ENCODE results near the gene CARD19.
"Not testable (repeated sequence)": the region's sequence is repeated elsewhere in the genome, so short reads cannot be mapped to it uniquely, and the experiment has no call there.

Gene CARD19

DNA sequence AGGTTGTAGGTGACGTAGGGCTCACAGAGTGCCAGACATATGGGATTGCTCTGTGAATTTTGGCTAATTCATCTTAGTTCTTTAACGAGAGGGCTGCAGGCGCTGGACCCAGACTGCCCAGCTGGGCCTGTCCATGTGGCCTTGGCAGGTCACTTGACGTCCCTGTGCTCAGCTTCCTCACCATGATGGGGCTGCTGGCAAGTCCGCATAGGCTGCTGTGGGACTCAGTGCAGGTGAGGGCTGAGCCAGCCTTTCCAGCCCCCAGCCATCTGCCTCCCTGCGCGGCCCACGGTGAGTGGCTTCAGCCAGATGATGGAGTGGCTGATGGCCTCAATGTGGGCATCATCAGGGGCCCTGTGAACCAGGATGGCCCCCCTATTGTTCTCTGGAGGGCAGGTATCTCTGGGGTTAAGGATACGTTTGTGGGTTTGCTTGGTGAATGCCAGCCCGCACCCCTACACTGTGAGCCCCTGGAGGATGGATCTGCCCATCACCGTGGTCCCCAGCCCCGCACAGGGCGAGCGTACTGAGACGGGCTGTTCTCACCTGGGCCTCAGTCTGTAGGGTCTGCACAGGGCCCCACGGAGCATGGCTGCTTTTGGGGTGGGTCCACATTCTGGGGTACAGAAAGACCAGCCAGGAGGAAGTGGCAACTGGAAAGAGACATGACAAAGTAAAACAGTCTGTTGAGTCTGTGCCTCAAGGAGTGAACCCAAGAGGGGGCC, 3.7 kb downstream of the CARD19 start:
- DNase-seq (ENCODE audit: low read depth in 2 of 2, low spot score in 1 of 2) = no peak

DNA sequence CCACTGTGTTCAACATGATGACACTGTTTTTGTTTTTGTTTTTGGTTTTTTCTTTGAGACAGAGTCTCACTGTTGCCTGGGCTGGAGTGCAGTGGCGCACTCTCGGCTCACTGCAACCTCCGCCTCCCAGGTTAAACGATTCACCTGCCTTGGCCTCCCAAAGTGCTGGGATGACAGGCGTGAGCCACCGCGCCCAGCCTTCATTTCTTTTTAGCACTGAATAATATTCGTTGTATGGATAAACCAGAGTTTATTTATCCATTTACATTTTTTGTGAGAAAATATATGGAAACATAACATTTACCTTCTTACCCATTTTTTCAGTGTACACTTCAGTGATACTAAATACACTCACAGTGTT, 4.2 kb downstream of the CARD19 start:
- DNase-seq (ENCODE audit: low read depth in 2 of 2, low spot score in 1 of 2) = no peak

DNA sequence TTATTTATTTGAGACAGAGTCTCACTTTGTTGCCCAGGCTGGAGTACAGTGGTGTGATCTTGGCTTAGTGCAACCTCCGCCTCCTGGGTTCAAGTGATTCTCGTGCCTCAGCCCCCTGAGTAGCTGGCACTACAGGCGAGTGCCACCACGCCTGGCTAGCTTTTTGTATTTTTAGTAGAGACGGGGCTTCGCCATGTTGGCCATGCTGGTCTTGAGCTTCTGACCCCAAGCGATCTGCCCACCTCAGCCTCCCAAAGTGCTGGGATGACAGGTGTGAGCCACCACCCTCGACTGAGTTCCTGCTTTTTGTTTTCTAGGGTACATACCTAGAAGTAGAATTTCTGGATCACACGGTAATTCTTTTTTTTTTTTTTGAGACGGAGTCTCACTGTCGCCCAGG, 5.1 kb downstream of the CARD19 start:
- DNase-seq (ENCODE audit: low read depth in 2 of 2, low spot score in 1 of 2) = not testable (repeated sequence)

DNA sequence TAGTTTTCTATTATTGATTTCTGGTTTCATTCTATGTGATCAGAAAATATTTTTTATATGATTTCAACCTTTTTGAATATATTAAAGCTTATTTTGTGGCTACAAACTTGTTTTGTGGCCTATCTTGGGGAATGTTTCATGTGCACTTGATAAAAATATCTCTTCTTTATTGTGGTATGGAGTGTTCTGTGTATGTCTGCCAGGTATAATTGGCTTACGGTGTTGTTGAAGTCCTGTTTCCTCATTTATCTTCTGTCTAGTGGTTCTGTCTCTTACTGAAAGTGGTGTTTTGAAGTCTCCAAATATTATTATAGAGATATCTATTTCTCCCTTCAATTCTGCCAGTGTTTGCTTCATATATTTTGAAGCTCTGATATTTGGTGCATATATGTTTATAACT, 9.6 kb downstream of the CARD19 start:
- no peak for DNase-seq (ENCODE audit: low read depth in 2 of 2, low spot score in 1 of 2)

DNA sequence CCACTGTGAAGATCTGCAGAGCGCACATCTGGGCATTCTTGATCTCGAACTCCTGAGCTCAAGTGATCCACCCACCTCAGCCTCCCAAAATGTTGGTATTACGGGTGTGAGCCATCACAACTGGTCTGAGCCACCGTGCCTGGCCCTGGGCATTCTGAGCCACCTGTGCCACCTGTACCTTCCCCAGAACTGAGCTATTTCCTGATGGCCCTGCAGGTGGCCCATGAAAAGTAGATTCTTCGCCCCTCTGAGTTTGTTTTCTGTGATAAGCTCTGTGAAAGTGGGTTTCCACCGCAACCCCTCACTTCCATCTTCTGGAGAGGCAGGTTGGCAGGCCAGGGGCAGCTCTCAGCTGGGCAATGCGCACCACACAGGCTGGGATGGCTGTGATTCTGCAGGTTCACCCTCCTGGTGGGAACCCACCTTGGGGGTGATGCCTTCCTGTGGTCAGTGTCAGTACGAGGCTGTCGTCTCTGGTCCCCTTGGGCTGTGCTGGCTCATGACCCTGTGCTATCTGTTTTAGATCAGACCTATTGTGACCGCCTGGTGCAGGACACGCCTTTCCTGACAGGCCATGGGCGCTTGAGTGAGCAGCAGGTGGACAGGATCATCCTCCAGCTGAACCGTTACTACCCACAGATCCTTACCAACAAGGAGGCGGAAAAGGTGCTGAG, 11.3 kb downstream of the CARD19 start:
- DNase-seq (ENCODE audit: low read depth in 2 of 2, low spot score in 1 of 2) = no peak

DNA sequence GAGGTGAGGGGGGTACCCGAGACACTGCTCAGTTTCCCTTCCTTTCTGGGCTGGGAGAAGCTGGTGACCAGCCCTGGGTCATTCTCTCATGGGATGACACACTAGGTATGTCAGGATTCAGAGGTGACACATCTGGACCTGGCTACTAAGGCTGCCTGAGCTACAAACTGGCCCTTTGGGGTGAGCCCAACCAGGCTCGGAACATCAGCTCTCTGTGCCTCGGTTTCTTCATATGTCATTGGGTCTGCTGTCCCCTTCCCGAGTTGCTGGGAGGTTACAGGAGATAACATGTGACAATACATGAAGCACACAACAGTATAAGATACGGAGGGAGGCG, 11.8 kb downstream of the CARD19 start:
- no peak for DNase-seq (ENCODE audit: low read depth in 2 of 2, low spot score in 1 of 2)

DNA sequence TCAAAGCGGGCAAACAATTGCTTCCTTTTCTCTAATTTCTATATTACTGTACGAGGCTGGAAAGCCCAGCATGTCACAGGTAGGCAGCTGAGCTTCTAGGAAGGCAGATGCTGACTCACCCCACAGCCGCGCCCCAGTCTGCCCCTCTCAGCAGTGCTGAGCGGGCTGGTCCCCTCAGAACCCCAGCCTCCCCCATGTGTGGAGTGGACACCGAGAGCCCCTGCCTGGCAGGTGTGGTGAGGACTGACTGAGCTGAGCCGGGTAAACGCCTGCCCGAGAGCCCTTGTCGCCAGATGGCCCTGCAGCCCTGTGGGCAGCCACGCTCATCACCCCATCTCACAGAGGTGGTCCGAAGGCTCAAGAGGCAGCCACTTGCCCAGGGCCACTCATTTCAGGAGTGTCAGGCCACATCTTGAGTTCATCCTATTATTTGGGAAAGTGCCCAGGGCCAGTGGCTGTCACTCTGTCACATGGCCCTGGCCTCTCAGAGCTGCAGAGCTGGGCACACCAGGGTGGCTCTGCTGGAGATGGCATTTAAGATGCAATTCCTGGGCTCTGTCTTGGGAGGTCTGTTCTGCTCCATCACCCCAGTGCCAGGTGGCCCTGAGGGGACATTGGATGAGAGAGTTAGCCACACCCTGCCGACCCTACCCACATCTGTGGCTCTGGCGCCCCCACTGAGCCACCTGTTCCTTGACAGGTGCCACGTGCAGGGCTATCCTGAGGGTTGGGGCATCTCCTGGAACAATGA, 12.4 kb downstream of the CARD19 start:
- no peak for DNase-seq (ENCODE audit: low read depth in 2 of 2, low spot score in 1 of 2)

DNA sequence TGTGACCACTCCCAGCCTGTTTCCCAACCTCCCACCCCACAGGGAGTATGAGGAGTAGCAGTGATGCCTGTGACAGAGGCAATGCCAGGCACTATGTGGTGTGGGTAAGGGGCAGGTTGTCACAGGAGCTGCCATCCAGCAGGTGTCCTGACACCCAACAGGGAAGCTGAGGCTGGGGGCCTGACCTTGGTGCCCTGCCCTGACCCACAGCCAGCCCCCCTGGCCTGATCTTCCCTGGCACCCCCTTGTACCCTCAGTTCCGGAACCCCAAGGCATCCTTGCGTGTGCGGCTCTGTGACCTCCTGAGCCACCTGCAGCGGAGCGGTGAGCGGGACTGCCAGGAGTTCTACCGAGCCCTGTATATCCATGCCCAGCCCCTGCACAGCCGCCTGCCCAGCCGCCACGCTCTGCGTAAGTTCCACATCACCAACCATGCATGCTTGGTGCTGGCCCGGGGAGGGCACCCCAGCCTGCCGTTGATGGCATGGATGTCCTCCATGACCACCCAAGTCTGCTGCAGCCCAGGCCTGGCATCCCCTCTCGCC, 14.4 kb downstream of the CARD19 start:
- no peak for DNase-seq (ENCODE audit: low read depth in 2 of 2, low spot score in 1 of 2)

DNA sequence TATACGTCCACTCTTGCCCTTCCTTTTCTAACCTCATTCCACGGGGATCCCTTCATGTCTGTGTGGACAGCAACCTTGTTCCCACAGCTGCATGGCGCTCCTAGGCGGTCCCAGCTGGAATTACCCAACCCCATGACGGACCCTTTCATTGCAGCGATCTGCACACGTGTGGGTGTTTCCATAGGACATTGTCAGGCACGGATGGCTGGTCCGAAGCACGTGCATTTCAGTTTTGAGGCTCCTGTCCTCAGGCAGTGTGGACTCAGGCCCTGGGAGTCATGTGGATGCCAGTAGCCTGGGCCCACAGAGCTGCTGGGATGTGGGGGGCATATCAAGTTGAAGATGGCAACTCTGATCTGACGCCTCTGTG, 15.0 kb downstream of the CARD19 start:
- no peak for DNase-seq (ENCODE audit: low read depth in 2 of 2, low spot score in 1 of 2)

DNA sequence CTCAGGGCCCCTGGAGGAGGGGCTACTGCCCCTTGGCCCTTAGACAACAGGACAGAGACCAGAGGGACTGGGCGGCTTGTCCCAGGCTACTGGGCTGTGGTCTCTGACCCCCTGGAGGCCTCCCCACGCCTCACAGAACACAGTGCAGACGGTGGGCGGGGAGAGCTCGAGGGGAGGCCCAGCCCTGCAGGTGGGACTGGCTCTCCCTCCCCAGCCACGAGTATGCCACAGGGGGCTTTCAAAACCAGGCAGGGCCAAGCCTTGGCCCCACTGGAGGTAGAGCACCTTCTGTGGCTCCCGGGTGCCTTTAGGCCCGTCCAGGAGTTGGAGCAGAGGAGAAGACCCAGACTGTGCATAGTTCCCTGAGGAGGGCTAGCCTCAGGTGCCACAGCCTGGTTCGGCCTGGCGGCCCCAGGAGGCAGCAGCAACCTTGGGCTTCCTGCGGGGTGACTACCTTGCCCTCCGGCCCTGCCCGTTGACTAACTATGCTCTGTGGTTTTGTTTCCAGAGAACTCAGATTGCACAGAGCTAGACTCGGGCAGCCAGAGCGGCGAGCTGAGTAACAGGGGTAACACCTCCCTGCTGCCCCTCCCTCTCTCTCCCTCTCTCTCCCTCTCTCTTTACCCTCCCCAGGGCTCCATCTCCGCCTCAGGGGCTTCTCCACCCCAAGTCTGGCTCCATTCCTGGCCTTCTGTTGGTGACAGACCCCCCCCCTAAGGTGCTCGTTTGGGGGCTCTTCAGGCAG, 15.5 kb downstream of the CARD19 start:
- DNase-seq (ENCODE audit: low read depth in 2 of 2, low spot score in 1 of 2) = no peak

DNA sequence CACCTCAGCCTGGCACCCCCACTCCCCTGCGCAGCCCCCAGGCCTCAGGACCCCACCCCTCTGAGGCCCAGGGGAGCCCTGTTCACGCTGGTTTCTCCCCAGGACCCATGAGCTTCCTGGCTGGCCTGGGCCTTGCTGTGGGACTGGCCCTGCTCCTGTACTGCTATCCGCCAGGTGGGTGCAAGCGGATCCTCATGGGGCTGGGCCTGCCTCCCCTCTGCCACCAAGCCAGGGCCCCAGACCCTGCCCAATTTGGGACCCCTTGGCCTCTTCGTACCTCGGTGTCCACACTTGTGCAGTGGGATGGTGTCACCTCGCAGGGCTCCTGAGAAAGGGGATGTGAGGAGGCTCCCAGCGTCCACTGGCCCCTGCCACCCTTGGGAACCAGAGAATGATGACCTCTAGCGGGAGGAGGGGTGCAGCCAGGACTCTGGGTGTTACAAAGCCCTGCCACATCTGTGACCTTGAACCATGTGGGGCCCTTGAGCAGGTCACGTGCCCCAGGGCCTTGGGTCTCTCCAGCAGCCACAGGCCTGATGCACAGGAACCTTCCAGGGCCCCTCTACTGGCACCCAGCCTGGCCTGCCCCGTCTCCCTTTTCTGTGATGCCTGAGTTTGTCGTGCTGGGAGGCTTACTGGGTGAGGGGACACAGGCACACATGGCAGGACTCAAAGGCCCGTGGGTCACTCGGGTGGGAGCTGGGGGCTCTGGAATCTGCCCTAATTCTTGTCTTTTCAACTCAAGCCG, 16.3 kb downstream of the CARD19 start:
- no peak for DNase-seq (ENCODE audit: low read depth in 2 of 2, low spot score in 1 of 2)

DNA sequence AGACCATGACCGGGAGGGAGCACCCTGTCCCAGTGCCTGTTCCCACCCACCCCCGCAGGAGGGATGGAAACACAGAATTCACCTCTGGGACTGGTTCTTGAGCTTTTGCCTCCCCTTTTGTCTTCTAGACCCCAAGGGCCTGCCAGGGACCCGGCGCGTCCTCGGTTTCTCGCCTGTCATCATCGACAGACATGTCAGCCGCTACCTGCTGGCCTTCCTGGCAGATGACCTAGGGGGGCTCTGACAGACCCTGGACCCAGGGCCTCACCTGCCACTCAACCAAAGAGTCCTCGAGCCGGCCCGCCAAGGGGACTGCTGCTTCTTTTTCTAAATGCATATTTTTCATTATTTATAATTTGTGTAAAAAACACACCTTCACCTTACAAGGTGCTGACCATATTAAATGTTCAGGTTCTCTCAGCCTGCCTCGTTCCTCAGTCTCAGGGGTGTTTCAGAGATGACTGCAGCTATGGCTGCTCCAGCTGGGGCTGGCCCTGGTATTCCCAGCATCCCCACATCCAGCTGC, 16.9 kb downstream of the CARD19 start:
- DNase-seq (ENCODE audit: low read depth in 2 of 2, low spot score in 1 of 2) = no peak

DNA sequence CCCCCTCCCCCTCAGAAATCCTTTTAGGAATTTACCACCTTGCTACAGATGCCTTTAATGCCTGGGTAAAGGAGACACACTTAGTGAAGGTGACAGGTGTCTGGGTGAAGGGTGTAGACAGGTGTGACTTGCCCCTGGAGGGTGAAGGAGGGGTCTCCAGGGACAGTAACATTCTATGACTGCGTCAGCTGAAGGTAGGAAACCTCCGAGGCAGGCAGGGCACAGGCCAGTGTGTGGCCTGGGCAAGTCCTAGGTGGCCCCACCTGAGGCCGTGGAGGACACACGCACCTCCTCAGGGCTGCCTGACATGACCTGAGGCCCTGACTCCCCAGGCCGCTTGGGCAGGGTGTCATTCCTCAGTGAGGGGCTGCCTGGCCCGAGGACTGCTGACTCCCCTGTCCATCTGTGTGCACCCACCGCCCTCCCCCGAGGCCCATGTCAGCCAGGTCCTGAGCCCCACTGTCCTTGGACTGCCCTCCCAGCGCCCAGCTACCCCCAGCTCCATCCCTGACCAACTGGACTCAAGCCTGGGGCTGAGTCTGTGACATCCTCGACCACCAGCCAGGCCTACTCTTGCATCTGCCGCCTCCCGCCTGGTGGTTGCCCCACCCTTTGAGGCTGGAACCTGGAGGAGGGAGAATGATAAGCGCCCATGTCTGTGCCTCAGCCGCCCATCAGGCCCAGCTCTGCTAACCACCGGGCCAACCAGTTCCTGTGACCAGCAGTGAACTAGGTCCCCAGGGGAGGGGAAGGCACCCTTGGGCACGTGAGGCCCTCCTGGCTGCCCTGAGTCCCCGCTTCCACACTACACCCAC, 18.4 kb downstream of the CARD19 start:
- DNase-seq (ENCODE audit: low read depth in 2 of 2, low spot score in 1 of 2) = no peak

DNA sequence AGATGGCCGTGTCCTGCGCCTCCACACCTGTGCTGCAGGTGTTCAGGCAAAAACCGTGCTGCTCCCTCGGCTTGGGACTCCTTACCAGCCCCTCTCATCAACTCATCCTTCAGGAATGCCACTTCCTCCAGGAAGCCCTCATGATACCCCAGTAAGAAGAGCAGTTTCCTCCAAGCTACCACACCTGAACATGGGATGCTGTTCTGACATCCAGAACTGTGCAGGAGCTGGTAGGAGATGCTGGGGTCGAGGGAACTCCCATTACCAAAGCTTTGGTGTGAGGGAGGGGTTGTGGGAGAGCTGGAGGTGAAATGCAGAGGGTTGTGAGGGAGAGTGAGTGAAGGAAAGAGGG, 18.9 kb downstream of the CARD19 start:
- no peak for DNase-seq (ENCODE audit: low read depth in 2 of 2, low spot score in 1 of 2)

DNA sequence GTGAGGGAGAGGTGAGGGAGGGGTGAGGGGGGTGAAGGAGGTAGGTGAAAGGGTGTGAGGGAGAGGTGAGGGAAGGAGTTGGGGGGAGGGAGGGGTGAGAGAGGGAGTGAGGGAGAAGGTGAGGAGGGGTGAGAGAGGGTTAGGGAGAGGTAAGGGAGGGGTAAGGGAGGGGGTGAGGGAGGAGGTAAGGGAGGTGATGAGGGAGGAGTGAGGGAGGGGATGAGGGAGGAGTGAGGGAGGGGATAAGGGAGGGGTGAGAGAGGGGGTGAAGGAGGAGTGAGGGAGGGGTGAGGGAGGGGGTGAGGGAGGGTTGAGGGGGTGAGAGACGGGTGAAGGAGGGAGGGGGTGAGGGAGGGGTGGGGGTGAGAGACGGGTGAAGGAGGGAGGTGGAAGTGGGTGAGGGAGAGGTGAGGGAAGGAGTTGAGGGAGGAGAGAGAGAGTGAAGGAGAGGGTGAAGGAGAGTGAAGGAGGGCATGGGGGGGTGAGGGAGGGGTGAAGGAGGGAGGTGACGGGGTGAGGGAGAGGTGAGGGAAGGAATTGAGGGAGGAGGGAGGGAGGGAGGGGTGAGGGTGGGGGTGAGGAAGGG, 19.6 kb downstream of the CARD19 start:
- no peak for DNase-seq (ENCODE audit: low read depth in 2 of 2, low spot score in 1 of 2)

DNA sequence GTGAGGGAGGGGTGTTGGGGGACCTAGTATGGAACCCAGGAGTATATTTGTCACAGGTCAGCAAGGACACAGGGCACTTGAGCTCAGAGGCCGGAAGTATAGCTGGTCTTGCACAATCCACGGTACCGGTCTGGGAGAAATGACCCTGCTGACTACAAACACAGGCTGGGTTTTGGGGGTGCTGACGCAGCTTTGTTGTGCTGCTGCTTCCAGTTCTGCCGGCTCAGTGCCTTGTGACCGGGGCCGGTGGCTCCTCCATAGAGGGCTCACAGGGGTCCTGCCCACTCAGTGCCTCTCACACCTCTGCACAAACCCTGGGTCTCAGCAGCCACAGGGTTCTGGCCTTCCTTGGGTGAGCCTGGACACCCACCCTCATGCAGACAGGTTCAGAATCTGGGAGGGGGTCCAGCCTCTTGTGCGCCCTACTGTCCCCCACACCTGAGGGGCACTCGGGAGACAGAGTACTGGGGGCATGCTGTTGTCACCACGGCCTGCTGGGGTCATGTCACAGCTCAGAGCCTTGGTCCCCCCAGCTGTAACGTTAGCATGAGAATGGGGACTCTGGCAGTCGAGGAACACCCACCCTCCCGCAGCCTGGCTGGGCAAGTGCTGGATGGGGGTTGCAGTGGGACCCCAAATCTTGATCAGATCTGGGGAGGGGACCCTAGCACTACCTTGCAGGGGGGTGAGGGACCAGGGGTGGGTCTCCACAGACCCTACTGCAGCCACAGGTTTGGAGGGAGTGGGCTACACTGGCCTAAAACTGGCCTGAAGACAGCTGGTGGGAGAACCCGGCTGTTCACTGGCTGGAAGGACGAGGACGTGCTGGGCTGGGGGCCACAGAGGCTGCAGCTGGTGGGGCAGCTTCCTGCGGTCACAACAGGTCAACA, 20.3 kb downstream of the CARD19 start:
- DNase-seq (ENCODE audit: low read depth in 2 of 2, low spot score in 1 of 2) = no peak

DNA sequence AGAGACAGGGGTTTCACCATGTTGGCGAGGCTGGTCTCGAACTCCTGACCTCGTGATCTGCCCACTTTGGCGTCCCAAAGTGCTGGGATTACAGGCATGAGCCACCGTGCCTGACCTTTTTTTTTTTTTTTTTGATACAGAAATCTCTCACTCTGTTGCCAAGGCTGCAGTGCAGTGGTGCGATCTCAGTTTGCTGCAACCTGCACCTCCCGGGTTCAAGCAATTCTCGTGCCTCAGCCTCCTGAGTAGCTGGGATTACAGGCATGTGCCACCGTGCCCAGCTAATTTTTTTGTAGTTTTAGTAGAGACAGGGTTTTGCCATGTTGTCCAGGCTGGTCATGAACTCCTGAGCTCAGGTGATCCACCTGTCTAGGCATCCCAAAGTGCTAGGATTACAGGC, 21.5 kb downstream of the CARD19 start:
- DNase-seq (ENCODE audit: low read depth in 2 of 2, low spot score in 1 of 2) = not testable (repeated sequence)

Measured in stimulated activated CD8-positive, alpha-beta memory T cell treated with anti-CD3 and anti-CD28 coated beads, Interleukin-4, amount 100 ng/mL, for 4 hours (primary cell).